Stimulated activated naive B cell treated with anti-CD40 and anti-IgM and Interleukin-4, amounts not matched to agents 10 μg/mL and 1 μg/mL and 100 μg/mL, for 72 hours (primary cell): ENCODE data around the gene SPTBN5.

Source experiments
- ATAC-seq, 2 donors: fragments of 150-1000 bp; cut with Tn5 transposase; replicated peaks; 2 replicates each; pipeline ENCODE4 v1.10.0; 2021; ENCODE audit warnings: moderate library complexity in 1 of 2
- DNase-seq: peaks from one replicate; pipeline ENCODE4 v3.0.0; 2021
- H3K27ac Mint-ChIP-seq: one replicate; pipeline ENCODE4 v1.8.0; 2022; ENCODE audit warnings: mild to moderate bottlenecking, mixed read lengths
- H3K27me3 Mint-ChIP-seq, 2 donors: one replicate each; pipeline ENCODE4 v1.8.0; 2022; ENCODE audit warnings: mixed read lengths in 2 of 2
- H3K36me3 Mint-ChIP-seq, 2 donors: one replicate each; pipeline ENCODE4 v1.8.0; 2022; ENCODE audit warnings: mixed read lengths in 2 of 2, mild to moderate bottlenecking in 1 of 2
- H3K4me1 Mint-ChIP-seq, 2 donors: one replicate each; pipeline ENCODE4 v1.8.0; 2022; ENCODE audit warnings: mixed read lengths in 2 of 2, mild to moderate bottlenecking in 1 of 2
- H3K4me3 Mint-ChIP-seq, 2 donors: one replicate each; pipeline ENCODE4 v1.8.0; 2022; ENCODE audit warnings: mild to moderate bottlenecking in 2 of 2, mixed read lengths in 2 of 2, moderate library complexity in 1 of 2
- H3K9me3 Mint-ChIP-seq, 2 donors: one replicate each; pipeline ENCODE4 v1.8.0; 2022; ENCODE audit warnings: mixed read lengths in 2 of 2, mild to moderate bottlenecking in 1 of 2

The SPTBN5 gene

GRCh38 chr15:41904541-41905005 lies 10.7 kb upstream of the SPTBN5 start:
- H3K9me3 Mint-ChIP-seq = peaks cover 6 to 8% of the 10 kb centered on the region in 2 donors
- H3K27me3 Mint-ChIP-seq = no peaks in the 10 kb centered on the region
- H3K36me3 Mint-ChIP-seq = peaks cover 73 to 81% of the 10 kb centered on the region in 2 donors
- ATAC-seq = peak; percentile 89
- H3K4me1 Mint-ChIP-seq = peaks cover 24 to 36% of the 10 kb centered on the region in 2 donors
- H3K27ac Mint-ChIP-seq = peak overlapping the region; percentile 90
- peak; percentile 63 for DNase-seq
- peak overlapping the region; percentile 29 to 77 for H3K4me3 Mint-ChIP-seq

- Mint-ChIP-seq H3K36me3 (peaks cover 70 to 80% of the 10 kb centered on the region in 2 donors), H3K9me3 (peaks cover 6 to 8% of the 10 kb centered on the region in 2 donors), H3K4me1 (peaks cover 24 to 36% of the 10 kb centered on the region in 2 donors), H3K4me3 (peak overlapping the region in 1 of 2 donors; percentile 77), H3K27me3 (no peaks in the 10 kb centered on the region), H3K27ac (no peak overlapping the region)
- no peak for DNase-seq
- peak in 1 of 2 donors; percentile 16 for ATAC-seq
Measured at GRCh38 chr15:41903782-41904181, 9.9 kb upstream of the SPTBN5 start.

- DNase-seq (no peak), ATAC-seq (no peak)
- Mint-ChIP-seq H3K4me3 (no peak overlapping the region), H3K4me1 (peaks cover 20 to 36% of the 10 kb centered on the region in 2 donors), H3K27ac (no peak overlapping the region), H3K9me3 (peaks cover 4 to 5% of the 10 kb centered on the region in 2 donors), H3K36me3 (peaks cover 67 to 79% of the 10 kb centered on the region in 2 donors), H3K27me3 (no peaks in the 10 kb centered on the region)
Measured at GRCh38 chr15:41901431-41901830, 7.6 kb upstream of the SPTBN5 start.

- DNase-seq (no peak), ATAC-seq (no peak)
- H3K9me3 Mint-ChIP-seq = no peaks in the 10 kb centered on the region
- H3K4me1 Mint-ChIP-seq = peaks cover 19 to 31% of the 10 kb centered on the region in 2 donors
- H3K36me3 Mint-ChIP-seq = peaks cover 65 to 78% of the 10 kb centered on the region in 2 donors
- H3K27me3 Mint-ChIP-seq = no peaks in the 10 kb centered on the region
- H3K27ac Mint-ChIP-seq = peak overlapping the region; percentile 51
- H3K4me3 Mint-ChIP-seq = no peak overlapping the region
Measured at GRCh38 chr15:41900526-41901380, 6.9 kb upstream of the SPTBN5 start.

- Mint-ChIP-seq H3K36me3 (peaks cover 58 to 75% of the 10 kb centered on the region in 2 donors), H3K27me3 (no peaks in the 10 kb centered on the region), H3K4me1 (peaks cover 22 to 34% of the 10 kb centered on the region in 2 donors), H3K4me3 (no peak overlapping the region), H3K9me3 (no peaks in the 10 kb centered on the region), H3K27ac (peak overlapping the region; percentile 51)
- ATAC-seq = no peak
- no peak for DNase-seq
Measured at GRCh38 chr15:41899854-41900442, 6.1 kb upstream of the SPTBN5 start.

GRCh38 chr15:41897363-41897799 lies 3.5 kb upstream of the SPTBN5 start:
- peaks cover 28 to 43% of the 10 kb centered on the region in 2 donors for H3K4me1 Mint-ChIP-seq
- DNase-seq = no peak

GRCh38 chr15:41896566-41896965 lies 2.7 kb upstream of the SPTBN5 start:
- Mint-ChIP-seq H3K36me3 (peaks cover 38 to 53% of the 10 kb centered on the region in 2 donors), H3K27ac (peak overlapping the region; percentile 81), H3K4me1 (peaks cover 32 to 44% of the 10 kb centered on the region in 2 donors), H3K27me3 (no peaks in the 10 kb centered on the region), H3K9me3 (no peaks in the 10 kb centered on the region), H3K4me3 (no peak overlapping the region)
- ATAC-seq (no peak), DNase-seq (no peak)

More at GRCh38 chr15:41897363-41897799, 3.5 kb upstream of the SPTBN5 start:
- Mint-ChIP-seq H3K9me3 (no peaks in the 10 kb centered on the region), H3K36me3 (peaks cover 45 to 62% of the 10 kb centered on the region in 2 donors), H3K4me3 (peak overlapping the region in 1 of 2 donors; percentile 20), H3K27ac (peak overlapping the region; percentile 42), H3K27me3 (no peaks in the 10 kb centered on the region)
- no peak for ATAC-seq

GRCh38 chr15:41895957-41896356 lies 2.1 kb upstream of the SPTBN5 start:
- Mint-ChIP-seq H3K9me3 (no peaks in the 10 kb centered on the region), H3K27me3 (no peaks in the 10 kb centered on the region), H3K4me3 (no peak overlapping the region), H3K27ac (peak overlapping the region; percentile 81), H3K4me1 (peaks cover 32 to 40% of the 10 kb centered on the region in 2 donors), H3K36me3 (peaks cover 32 to 47% of the 10 kb centered on the region in 2 donors)
- DNase-seq (no peak), ATAC-seq (no peak)

GRCh38 chr15:41895491-41895890 lies 1.6 kb upstream of the SPTBN5 start:
- no peak for DNase-seq
- Mint-ChIP-seq H3K27me3 (no peaks in the 10 kb centered on the region), H3K4me3 (peak overlapping the region; percentile 52 to 73), H3K9me3 (no peaks in the 10 kb centered on the region), H3K4me1 (peaks cover 32 to 40% of the 10 kb centered on the region in 2 donors), H3K36me3 (peaks cover 28 to 45% of the 10 kb centered on the region in 2 donors), H3K27ac (peak overlapping the region; percentile 84)
- ATAC-seq = no peak

GRCh38 chr15:41894791-41895463 lies 1.1 kb upstream of the SPTBN5 start:
- DNase-seq = peak; percentile 75
- H3K4me1 Mint-ChIP-seq = peaks cover 32 to 40% of the 10 kb centered on the region in 2 donors
- H3K27me3 Mint-ChIP-seq = no peaks in the 10 kb centered on the region
- H3K4me3 Mint-ChIP-seq = peak overlapping the region; percentile 52 to 73
- no peaks in the 10 kb centered on the region for H3K9me3 Mint-ChIP-seq
- peak overlapping the region; percentile 84 for H3K27ac Mint-ChIP-seq
- peak; percentile 96 to 98 for ATAC-seq
- peaks cover 25 to 41% of the 10 kb centered on the region in 2 donors for H3K36me3 Mint-ChIP-seq

- no peaks in the 10 kb centered on the region for H3K9me3 Mint-ChIP-seq
- H3K4me1 Mint-ChIP-seq = peaks cover 33 to 43% of the 10 kb centered on the region in 2 donors
- H3K27me3 Mint-ChIP-seq = no peaks in the 10 kb centered on the region
- no peak for DNase-seq
- ATAC-seq = peak in 1 of 2 donors; percentile 31
- H3K36me3 Mint-ChIP-seq = peaks cover 25 to 36% of the 10 kb centered on the region in 2 donors
- peak overlapping the region; percentile 84 for H3K27ac Mint-ChIP-seq
- H3K4me3 Mint-ChIP-seq = peak overlapping the region; percentile 52 to 73
Measured at GRCh38 chr15:41894251-41894790, 468 bp upstream of the SPTBN5 start.

GRCh38 chr15:41892621-41893421 lies 1.0 kb downstream of the SPTBN5 start:
- Mint-ChIP-seq H3K27me3 (no peaks in the 10 kb centered on the region), H3K4me1 (peaks cover 41 to 58% of the 10 kb centered on the region in 2 donors), H3K36me3 (peaks cover 15 to 28% of the 10 kb centered on the region in 2 donors), H3K27ac (peak overlapping the region; percentile 91), H3K9me3 (peaks cover 0 to 3% of the 10 kb centered on the region in 2 donors), H3K4me3 (peak overlapping the region; percentile 13 to 56)
- DNase-seq = no peak
- peak; percentile 31 to 40 for ATAC-seq

GRCh38 chr15:41891946-41892345 lies 1.9 kb downstream of the SPTBN5 start:
- H3K27me3 Mint-ChIP-seq = no peaks in the 10 kb centered on the region
- DNase-seq (no peak), ATAC-seq (no peak)
- H3K4me1 Mint-ChIP-seq = peaks cover 46 to 64% of the 10 kb centered on the region in 2 donors
- peaks cover 0 to 3% of the 10 kb centered on the region in 2 donors for H3K9me3 Mint-ChIP-seq
- H3K36me3 Mint-ChIP-seq = peaks cover 8 to 19% of the 10 kb centered on the region in 2 donors
- peak overlapping the region; percentile 91 for H3K27ac Mint-ChIP-seq
- no peak overlapping the region for H3K4me3 Mint-ChIP-seq
